ENCODE results near the gene LIG3.
"Not testable (repeated sequence)": the region's sequence is repeated elsewhere in the genome, so short reads cannot be mapped to it uniquely, and the experiment has no call there.

LIG3 gene

DNA sequence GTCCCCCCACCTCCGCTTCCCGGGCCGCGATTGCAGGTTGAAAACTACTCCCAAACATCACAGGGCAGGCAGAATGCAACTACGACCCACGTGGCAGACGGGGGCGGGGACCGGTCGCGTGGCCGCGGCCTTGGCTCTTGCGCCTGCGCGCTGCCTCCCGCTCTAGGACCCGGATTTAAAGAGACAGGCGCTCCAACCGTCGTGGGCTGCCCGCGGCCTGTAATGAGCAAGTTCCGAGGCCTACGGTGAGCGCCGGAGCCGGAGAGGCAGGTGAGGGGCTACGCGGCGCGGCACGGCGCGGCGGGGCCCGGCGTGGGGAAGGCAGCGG, at the start of gene LIG3:
LIG3 (plus strand) TSS at position 160 of the 328 bp plus-strand sequence. CDS start 2,494 bp downstream, outside the sequence.
- peak; percentile 90 to 91 for DNase-seq (ENCODE audit: low read depth in 2 of 2)

DNA sequence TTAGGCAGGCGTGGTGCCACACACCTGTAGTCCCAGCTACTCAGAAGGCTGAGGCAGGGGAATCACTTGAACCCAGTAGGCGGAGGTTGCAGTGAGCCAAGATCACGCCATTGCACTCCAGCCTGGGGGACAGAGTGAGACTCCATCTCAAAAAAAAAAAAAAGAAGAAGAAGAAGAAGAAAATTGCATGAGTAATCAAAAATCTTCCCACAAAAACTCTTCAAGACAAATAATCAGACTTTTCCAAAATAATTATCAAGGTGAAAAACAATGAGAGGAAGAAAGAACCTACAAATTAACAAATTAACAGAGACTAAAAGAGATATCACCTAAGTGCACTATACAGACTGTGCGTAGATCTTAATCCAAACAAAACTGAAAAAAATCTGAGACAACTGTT, 29.5 kb upstream of the LIG3 start:
- DNase-seq (ENCODE audit: low read depth in 2 of 2): not testable (repeated sequence)

DNA sequence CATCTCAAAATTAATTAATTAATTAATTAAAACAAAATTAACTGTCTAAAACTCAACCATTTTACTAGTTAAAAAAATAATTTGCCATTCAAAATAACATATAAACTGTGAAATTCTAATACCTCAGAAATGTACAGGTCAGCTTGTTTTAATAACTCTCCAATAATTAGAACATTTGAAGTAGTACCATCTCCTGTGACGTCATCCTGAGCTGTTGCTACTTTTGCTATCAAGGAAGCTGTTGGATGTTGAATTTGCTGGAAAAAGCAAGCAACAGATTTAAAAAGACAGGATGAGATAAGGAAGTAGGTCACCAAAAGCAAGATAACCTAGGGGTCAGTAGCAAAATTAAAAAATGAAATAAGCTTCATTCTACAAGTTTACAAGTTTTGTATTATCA, 21.9 kb upstream of the LIG3 start:
- no peak for DNase-seq (ENCODE audit: low read depth in 2 of 2)

DNA sequence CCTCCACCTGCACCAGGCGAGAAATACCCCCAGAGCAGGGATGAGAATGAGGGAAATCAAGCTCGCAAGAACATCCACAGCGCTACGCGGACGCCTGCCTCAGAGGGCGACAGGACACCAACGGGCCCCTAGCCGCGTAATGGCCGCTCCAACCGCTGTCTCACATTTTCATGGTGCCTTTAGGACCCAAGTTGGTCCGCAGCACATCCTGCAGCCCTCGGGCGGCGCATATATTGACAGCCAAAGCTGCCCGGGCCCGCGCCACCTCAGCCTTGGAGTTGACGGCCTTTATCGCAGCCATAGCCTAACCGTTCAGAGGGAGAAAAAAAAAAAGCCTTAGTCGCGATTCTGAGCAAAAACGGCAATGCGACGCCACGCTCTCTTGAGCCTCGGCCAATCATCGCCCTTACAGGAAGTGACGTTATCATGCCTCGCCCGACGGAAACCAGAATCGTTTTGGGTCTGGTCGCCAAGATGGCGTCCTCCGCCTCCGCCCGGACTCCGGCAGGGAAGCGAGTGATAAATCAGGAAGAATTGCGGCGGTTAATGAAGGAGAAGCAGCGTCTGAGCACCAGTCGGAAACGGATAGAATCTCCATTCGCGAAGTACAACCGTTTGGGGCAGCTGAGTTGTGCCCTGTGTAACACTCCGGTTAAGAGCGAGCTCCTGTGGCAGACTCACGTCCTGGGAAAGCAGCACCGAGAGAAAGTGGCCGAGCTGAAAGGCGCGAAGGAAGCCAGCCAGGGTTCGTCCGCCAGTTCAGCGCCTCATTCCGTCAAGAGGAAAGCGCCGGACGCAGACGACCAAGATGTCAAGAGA, 19.0 kb upstream of the LIG3 start, which contains the start of the genes CCT6B and ZNF830:
CCT6B (minus strand) TSS at position 368 of the 819 bp plus-strand sequence; CDS start at position 301, 67 bp downstream.
ZNF830 (plus strand) TSS at position 448 of the 819 bp plus-strand sequence; CDS start at position 475, 27 bp downstream.
- DNase-seq (ENCODE audit: low read depth in 2 of 2): peak; percentile 80 to 87

DNA sequence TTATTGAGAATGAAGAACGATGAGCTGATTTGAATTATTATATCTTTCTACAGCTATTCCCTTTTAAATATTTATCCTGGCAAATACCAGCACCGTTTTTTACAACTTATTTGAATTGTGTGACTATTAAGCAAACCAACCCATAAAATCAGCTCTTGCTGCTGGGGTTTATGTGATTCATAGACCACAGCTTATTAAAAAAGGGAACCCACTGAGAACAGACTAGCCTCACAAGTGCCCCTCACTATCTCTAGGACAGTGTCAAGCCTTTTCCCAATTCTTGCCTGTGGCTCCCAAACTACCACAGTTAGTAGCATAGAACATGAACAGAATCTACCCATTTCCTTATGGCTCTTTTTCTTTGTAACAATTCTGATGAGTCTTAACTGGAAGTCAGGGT, 6.1 kb upstream of the LIG3 start:
- DNase-seq (ENCODE audit: low read depth in 2 of 2): no peak

DNA sequence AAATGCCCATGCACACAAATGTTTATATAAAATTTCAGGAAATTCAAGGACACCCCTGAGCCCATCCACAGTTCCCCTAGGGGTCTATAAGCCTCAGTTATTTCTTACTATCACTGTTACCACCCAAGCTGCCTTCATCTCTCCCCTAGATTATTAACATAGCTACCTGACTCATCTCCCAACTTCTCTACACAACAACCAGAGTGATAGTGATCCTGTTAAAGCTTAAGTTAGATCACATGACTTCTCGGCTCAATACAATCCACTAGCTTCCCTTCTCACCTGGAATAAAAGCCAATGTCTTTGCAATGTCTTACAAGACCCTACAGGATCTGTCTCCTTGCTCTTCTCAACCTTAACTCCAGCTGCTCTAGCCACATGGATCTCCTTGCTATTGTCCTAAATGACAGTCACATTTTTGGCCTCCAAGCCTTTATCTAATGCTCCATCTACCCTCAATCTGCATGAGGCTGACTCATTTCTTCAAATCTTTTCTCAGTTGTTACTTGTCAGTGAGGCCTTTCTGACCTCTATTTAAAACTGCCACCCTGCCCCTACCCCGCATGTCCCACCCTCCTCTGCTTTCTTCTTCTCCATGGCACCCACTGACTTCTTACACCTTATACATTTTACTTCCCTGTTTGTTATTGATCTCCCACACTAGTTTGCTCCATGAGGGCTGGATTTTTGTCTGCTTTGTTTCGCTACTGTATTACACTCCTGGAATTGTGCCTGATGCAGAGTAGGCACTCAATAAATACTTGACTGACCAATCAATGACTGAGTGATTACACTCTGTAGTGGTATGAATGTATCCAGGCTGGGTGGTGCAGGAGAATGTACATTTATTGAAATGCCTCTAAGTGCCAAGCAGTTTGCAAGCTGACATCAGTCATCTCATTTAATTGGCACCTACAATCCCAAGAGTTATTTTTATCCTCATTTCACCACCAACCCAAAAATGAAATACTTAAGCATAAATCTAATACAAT, 5.2 kb upstream of the LIG3 start:
- DNase-seq (ENCODE audit: low read depth in 2 of 2): no peak

DNA sequence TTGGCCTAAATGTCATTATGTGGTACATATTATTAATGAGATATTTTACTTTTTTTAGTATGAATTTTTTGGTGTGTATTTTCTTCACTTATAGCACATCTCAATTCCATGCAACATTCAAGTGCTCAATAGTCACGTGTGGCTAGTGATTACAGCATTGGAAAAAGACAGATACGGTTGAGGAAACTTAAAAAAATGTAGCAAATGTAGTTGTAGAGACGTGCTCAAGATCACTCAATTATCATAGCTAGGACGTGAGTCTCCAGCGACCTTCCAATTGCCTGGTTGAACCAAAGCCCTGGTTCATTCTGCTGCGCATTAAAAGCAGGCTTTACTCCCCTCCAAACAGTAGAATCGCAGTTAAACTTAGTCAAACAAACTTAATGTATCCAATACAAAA, 1.2 kb upstream of the LIG3 start:
- no peak for DNase-seq (ENCODE audit: low read depth in 2 of 2)

DNA sequence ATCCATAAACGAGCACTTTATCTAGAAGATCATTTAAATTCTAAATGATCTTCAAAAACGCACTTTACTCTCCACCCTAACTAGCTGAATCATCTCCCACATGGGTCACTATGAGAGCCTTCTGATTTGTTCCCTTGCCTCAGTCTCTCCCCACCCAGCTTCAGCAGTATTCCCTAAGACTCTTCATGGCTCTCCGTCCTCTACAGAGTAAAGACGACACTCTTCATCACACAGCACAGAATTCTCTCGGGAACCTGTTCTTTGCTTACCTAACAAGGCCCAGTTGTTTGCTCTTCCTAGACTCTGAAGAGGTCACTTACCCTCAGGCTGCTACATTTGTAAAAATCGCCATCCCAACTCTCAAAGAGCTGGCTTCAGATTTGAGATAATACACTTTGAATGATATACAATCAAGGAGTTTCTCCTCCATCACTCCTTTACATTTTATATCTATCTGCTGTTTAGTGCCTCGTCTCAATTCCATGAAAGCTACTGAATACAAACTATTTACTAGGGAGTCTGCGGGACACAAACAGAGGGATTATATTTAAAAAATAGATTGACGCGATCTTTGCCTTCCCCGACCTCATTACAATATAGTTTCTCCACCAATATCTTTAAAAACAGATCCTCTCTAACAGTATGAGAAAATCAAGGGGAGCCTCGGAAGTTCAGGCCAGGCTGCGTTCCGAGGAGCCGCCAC, 511 bp upstream of the LIG3 start:
- DNase-seq (ENCODE audit: low read depth in 2 of 2): no peak

DNA sequence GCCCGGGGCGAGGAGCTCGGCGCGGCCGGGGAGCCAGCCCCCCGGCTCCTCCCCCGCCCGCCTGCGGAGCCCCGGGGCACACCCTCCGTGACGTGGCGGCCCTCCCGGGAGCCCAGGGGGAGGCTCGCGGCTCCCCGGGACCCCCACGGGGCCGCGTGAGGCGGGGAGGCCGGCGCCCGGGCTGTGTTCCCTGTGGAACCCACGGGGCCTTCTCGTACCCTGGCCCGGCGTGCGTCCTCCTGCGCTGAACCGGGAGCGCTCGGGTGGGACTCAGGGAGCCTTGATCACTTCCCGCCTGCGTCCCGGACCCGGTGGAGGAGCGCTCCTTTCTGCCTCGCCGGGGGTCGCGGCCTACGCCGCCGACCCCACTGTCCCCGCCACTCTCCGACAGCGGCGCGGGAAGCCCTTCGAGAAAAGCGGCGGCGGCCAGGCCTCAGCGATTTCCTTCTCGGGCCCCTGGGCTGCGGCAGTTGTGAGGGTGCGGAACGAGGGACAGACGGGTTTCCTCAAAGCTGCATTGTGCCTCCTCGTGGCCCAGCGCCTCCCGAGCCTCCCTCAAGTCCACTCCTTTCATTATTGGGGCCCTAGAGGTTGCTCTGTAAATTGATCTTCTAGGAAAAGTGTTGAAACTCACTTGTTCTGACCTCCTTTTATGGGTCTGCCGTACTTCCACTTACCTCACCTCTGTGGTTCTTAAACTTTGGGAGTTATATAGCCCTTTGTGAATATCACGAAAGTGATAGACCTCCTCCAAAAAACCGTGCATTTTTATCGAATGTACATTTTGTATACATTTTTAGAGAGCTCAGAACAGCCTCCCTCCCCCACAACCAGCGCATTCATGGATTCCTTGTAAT, 597 bp downstream of the LIG3 start:
- peak; percentile 65 to 69 for DNase-seq (ENCODE audit: low read depth in 2 of 2)

DNA sequence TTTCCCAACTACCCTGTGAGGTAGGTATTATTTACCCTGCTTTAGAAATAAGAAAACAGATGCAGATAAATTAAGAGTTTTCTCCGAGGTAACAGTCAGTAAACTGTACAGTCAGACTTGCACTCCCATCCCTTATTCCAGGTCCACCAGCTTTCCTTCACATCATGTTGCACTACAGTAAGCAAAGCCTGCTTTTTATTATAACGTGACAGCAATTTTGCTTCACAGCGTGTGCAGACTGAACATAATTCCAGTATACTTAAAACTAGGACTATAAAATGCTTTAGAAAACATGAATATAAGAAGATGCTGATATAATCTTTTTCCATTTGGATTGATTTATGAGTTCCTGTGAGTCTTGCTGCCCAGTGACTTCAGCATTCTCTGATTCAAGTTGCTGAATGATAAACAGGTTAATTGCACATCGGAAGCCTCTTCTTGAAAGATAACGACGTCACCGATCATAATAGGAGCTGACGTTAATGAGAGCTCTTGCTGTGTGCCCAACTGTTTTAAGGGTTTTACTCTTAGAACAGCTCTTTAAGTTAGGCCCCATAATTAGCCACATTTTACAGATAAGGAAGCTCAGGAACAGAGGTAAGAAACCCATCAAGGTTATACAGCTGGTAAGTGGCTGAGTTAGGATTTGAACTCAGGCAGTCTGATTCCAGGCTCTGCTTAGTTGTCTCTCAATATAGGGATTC, 1.4 kb downstream of the LIG3 start:
- DNase-seq (ENCODE audit: low read depth in 2 of 2): no peak

DNA sequence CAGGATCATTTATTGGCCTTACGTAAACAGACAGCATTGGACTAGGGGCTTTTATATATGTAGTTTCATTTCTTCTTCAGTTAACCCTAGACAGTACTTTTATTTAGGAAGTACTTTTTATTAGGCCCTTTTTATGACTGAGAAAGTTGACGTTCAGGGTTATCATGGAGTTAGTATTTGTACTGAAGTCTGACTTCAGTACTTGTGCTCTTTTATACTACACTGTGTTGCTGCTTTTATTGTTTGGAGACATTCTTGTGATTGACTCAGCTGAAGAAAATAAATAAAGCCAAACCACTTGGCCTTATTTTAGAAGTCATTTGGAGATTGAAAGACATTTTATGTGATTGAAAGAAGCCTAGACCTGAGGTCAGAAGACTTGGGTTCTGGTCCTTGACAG, 6.9 kb downstream of the LIG3 start:
- DNase-seq (ENCODE audit: low read depth in 2 of 2): no peak

DNA sequence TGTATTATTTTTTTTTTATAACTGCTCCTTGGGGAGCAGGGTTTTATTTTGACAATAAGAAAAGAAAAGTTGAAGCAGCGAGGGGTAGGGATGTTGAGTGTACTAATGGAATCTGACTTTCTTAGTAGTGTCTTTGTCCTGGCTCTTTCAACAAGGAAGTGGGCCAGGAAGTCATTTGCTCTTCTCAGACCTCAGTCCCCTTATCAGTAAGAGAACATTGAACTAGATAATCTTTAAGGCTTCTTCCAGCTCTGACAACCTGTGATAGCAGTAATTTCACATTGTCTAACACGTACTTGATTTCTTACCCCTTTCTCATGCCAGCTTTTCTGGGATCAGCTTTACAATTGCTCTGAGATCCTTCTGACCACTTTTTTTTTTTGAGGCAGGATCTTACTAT, 8.3 kb downstream of the LIG3 start:
- no peak for DNase-seq (ENCODE audit: low read depth in 2 of 2)

DNA sequence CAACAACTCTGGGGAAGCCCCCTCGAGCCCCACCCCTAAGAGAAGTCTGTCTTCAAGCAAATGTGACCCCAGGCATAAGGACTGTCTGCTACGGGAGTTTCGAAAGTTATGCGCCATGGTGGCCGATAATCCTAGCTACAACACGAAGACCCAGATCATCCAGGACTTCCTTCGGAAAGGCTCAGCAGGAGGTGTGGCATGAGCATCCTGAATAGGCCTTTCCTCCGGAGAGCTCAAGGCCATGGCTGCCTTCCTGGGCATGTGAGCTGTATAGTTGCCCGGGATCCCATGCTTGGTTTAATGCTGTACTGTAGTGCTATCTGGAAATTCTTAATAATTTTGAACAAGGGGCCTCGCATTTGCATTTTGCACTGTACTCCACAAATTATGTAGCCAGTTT, 9.2 kb downstream of the LIG3 start:
- no peak for DNase-seq (ENCODE audit: low read depth in 2 of 2)

DNA sequence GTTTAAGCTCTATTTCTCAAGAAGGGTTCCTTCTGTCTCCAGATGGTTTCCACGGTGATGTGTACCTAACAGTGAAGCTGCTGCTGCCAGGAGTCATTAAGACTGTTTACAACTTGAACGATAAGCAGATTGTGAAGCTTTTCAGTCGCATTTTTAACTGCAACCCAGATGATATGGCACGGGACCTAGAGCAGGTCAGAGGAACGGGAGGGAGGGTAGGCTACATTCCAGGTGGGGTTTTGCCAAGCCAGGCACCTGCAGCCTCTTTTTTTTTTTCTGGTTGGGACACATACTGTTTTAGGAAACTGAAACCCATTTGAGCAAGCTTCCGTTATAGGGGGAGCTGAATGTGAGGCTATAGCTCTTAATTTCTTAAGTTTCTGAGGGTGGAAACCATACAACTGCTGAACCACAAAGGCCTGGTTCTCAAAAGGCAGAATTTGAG, 10.6 kb downstream of the LIG3 start:
- DNase-seq (ENCODE audit: low read depth in 2 of 2): no peak

DNA sequence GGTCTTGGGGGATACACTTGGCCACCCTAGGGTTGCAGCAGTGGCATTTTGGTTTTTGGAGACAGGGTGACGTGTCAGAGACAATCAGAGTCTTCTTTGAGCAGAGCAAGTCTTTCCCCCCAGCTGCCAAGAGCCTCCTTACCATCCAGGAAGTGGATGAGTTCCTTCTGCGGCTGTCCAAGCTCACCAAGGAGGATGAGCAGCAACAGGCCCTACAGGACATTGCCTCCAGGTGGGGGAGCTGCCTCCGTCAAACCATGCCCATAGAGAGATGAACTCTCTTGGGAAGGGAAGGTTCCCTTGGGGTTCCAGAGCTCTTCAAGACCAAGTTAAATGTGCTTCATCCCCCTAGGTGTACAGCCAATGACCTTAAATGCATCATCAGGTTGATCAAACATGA, 11.3 kb downstream of the LIG3 start:
- no peak for DNase-seq (ENCODE audit: low read depth in 2 of 2)

DNA sequence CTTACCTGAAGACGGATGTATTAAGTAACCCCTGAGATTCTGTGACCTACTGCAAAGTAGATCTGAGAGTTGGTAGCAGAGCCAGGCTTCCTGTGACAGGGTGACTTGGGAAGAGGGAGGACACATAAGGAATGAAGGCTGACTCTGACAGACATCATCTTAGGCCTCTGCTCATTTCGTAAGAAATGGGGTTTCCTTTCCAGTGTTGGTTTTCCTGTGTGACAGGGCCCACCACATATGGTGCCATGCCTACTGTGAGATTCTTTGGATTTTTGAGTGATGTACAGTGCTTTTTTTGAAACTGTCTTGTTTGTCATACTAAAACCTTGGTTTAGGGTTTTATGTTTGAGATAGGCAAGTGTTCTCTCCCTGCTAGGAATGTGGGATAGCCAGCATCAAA, 12.7 kb downstream of the LIG3 start:
- no peak for DNase-seq (ENCODE audit: low read depth in 2 of 2)

DNA sequence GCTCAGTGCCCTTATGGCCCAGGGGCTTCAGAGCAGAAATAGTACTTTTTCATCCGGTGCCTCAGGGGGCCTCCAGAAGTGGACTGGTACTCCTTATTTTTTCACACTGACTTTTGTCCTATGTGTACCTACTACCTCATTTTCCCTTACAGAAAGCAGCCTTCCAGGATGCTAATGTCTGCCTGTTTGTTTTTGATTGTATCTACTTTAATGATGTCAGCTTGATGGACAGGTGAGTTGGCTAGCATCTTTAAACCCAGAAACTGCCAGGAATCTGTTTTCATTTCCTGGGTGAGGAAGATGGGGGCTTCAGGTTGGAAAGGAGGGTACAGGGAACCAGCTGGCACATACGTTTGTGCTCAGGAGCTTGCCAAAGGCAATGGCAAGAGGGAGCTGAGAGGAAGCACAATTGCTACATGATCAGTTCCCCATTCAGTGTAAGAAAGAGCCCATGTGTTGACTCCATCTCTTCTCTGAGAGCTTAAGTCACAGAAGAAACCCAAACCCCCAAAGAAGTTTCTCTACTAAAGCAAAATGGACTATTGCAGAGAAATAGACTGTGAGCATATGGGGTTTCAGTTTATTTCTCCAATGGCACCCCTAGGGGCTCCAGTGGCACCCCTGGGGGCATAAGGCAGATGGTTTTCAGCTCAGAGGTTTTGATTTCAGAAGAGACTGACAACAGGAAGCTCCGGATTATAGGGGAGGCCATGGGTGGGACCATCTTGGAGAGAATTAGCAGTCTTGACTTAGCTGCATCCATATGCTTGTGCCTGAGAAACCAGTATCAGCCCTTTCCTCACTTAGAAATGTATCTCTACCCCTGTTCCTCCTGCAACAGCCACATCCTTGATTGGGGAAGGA, 16.3 kb downstream of the LIG3 start:
- DNase-seq (ENCODE audit: low read depth in 2 of 2): no peak

DNA sequence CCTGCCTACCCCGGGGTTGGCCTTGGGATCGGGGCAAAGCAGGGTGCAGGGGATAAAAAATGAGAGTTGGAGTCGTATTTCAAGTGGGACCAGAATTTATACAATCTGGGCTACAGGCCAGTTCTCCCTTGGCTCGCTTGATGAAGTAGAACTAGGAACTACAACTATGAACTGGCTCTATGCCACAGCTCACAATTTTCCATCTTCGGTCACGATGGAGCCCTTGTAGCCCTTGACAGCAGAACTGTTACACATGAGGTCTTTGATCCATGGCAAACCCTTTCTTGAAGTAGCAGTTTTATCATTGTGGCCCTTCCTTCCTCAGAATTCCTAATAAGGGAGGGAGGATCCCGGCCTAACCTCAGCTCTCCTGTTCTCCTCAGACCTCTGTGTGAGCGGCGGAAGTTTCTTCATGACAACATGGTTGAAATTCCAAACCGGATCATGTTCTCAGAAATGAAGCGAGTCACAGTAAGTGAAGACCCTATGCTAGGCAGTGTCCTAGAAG, 17.1 kb downstream of the LIG3 start:
- no peak for DNase-seq (ENCODE audit: low read depth in 2 of 2)

DNA sequence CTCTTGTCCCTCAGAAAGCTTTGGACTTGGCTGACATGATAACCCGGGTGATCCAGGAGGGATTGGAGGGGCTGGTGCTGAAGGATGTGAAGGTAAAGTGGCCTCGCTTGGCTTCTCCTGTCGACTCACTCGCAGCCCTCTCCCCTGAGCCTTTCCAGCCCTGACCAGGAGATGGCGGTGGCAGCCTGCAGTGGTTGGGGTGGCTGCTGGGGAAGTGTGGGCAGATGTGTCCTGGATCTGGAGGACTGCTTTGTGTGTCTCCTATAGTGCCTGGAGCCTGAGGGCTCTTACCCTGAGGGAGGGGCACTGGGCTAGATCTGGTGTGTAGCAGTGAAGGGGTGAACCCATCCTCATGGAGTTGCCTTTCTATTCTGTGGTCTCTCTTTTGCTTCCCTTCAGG, 17.9 kb downstream of the LIG3 start:
- DNase-seq (ENCODE audit: low read depth in 2 of 2): peak; percentile 56
